HG03432 (cell line): ENCODE measurements around the gene WFDC2.
A peak's percentile ranks its signal among the peaks of the same experiment; 100 is the strongest.

ENCODE experiments used
- ATAC-seq: cut with Tn5 transposase; IDR thresholded peaks from one replicate; pipeline ENCODE4 v1.9.1; 2021; ENCODE audit warnings: mild to moderate bottlenecking, moderate library complexity; ENCODE audit not compliant: unreplicated experiment

The WFDC2 gene

GRCh38 chr20:45489083-45489531 lies 19.6 kb downstream of the WFDC2 start:
- ATAC-seq: no peak

- ATAC-seq: no peak
These were observed 26.0 kb downstream of the WFDC2 start for GRCh38 chr20:45495501-45495941.

DNA sequence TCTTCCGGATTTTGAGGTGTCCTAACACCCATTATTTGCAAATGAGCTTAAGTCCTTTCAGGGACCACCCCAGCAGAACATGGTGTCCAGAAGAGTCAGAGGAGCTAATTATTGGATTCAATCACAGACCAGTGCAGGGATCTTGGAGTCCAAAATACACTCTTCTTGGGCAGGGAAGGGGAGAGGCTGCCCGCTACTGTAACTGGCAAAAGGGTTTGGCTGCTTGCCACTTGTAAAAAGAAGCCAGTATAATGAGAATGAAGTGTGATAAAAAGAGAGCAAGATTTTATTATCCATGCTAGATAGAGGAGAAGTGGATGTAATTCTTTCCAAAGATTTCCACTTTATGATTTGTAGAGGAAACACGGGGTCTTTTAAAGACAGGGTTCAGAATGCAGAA lies 26.6 kb downstream of the WFDC2 start:
- no peak for ATAC-seq

GRCh38 chr20:45497971-45498494 lies 28.5 kb downstream of the WFDC2 start:
- ATAC-seq: no peak

GRCh38 chr20:45500022-45500421 lies 30.5 kb downstream of the WFDC2 start:
- ATAC-seq: no peak

DNA sequence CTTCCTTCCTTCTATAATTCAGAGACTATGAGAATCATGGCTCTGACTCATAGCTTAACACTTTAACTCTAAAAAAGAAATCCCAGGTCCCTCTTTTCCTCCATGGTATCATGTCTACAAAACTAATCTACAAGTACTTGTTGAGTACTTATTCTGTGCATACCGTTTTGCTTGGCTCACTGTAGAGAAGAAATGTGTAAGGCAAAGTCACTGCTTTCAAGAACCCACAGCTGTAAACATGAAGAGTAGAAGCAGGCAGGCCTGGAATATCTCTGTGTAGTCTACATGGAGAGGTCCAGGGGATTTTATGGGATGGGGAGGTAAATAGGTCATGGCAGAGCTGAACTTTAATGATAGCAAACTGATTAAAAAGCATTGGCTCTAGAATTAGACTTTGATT lies 32.0 kb downstream of the WFDC2 start:
- ATAC-seq: no peak

DNA sequence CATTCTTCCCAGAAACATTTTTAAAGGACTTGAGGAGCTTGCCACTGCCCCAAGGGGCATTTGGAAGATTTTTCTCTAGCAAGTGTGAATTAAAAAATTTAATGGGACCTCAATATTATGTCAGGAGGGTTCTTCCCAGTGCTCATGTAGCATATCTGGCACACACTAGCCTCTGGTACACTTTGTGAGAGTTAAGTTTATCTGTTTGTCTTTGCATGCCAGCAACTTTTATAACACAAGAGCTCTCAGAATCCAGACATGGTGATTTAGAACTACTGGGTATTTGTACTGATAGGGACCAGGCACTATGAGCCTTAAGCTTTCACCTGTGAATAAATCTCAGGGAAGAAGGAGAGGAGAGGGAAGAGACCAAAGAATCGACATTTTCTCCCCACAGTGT lies 33.0 kb downstream of the WFDC2 start:
- ATAC-seq: no peak

DNA sequence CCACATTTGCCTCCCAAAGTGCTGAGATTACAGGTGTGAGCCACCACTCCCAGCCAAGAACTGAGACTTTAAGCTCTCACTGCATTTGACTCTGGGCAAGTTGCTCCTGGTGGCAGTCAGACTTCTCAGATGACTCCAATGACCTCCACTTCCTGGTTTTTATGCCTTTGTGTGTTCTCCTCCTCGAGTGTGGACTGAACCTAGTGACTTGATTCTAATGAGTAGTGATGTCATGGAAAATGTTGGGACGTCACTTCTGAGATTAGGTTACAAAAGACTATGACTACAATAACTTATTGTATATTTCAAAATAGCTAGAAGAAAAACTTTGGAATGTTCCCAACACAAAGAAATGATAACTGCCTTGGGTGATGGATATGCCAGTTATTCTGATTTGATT lies 33.9 kb downstream of the WFDC2 start:
- ATAC-seq: no peak

- no peak for ATAC-seq
These were observed 36.8 kb downstream of the WFDC2 start for GRCh38 chr20:45506398-45506797.

- ATAC-seq: peak; percentile 57
These were observed 37.7 kb downstream of the WFDC2 start for GRCh38 chr20:45507011-45507820.

- ATAC-seq: no peak
These were observed 38.7 kb downstream of the WFDC2 start for GRCh38 chr20:45508068-45508886.

- no peak for ATAC-seq
These were observed 39.5 kb downstream of the WFDC2 start for GRCh38 chr20:45509091-45509490.

- no peak for ATAC-seq
These were observed 40.8 kb downstream of the WFDC2 start for GRCh38 chr20:45510242-45510862.

DNA sequence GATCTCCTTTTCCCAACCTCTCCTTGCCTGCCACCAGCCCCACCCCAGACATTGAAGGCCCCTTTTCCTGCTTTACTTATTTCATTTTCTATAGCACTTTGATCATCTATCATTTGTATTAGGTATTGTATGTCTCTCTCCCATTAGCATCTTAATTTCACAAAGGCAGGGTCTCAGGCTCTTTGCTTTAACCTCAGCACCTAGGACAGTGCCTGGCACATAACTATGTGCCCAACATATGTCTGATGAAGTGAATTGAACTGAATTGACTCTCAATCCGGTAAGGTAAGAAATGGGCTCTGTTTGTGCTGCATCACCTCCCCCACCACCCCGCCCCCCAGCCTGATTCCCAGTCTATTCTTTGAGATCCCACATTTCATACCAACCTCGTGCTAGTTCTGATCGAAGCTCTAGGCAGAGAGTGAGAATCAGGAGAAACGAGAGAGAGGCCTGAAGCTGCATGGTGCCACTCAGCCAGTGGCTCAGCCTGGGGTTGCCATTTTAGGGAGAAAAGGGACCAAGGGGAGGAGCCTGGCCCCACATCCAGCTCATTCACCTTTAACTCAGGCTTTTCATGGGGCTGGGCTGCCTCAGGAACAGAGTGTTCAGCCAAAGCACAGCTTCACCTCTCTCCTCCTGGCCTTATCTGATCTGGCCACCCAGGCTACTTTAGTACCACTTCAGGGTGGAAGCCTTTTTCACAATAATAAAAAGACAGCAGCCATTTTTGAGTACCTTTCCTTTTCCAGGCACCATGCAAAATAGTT lies 45.8 kb downstream of the WFDC2 start, which contains the start of gene SPINT3:
Gene SPINT3 (minus strand): TSS at position 476 of the 767 bp plus-strand sequence. CDS start 14 bp downstream, at position 462.
- no peak for ATAC-seq

DNA sequence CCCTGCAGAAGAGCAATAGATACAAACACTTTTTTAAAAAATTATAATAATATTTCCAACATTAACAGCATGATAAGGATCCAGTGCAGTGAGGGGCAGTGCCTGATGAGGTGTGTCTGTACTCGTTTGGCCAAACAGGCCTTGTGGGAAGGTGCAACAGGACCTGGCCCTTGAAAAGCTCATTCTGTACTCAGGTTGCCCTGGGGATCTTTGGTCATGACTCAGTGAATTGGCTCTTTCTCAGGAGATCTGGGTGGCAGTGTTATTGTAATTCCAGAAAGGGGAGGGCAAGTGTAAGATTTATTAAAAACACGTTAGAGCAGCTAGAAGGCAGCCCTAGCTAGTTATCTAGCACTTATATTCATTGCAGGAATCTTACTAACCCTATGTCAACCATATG lies 48.7 kb downstream of the WFDC2 start:
- ATAC-seq: no peak

DNA sequence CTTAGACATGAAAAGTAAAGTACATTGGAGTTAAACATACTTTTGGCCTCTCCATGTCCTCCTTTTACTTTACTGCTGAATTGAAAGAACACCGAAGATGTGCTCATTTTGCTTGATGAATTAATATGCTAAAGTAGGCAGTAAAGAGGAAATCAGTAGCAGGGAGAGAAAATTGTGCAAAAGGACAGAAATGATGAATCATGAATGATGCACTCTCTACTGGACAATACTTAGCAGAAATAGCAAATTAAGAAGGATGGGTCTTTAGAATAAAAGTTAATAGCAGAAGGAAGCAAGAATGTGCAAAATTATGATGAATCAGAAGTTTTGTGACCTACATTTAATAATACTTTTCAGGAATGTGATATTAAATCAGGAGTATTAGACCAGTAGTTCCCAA lies 54.3 kb downstream of the WFDC2 start:
- no peak for ATAC-seq

- ATAC-seq: no peak
These were observed 57.7 kb downstream of the WFDC2 start for GRCh38 chr20:45527294-45527693.
